GM18502 (cell line): Measurements from ENCODE around the gene NNAT.
"Not testable (repeated sequence)": the region's sequence is repeated elsewhere in the genome, so short reads cannot be mapped to it uniquely, and the experiment has no call there.

Source experiments
- ATAC-seq: cut with Tn5 transposase; IDR thresholded peaks from one replicate; pipeline ENCODE4 v1.9.1; 2021; ENCODE audit warnings: mild to moderate bottlenecking; ENCODE audit not compliant: unreplicated experiment, poor library complexity

The NNAT gene

DNA sequence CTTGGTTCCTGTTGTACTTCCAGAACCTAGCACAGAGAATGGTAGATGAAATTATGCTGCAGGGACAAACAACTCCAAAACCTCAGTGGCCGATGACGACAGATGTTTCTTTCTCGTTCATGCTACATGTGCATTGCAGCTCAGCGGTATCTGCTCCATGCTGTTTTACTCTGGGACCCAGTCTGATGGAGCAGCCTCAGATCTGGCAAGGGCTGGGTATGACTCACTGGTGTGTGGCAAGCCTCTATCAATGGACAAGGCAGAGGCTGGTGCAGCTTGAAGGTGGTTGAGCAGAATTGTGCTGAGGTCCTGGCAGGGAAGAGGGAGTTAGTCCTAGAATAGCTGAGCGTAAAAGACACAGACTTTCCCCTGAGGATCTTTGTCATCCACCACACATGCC is 17.0 kb downstream of the NNAT start:
- ATAC-seq: no peak

DNA sequence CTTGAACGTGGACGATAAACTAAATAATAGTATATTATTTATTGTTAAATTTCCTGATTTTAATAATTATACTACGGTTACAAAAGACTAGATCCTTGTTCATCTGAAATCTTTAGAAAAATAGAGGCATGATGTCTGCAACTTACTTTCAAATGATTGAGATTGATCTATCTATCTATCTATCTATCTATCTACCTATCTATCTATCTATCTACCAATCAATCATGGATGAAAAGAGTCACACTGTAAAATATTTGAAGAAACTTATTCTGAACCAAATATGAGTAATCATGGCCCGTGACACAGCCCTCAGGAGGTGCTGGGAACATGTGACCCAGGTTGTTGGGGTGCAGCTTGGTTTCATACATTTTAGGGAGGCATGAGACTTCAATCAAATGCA is 18.4 kb downstream of the NNAT start:
- ATAC-seq: no peak

DNA sequence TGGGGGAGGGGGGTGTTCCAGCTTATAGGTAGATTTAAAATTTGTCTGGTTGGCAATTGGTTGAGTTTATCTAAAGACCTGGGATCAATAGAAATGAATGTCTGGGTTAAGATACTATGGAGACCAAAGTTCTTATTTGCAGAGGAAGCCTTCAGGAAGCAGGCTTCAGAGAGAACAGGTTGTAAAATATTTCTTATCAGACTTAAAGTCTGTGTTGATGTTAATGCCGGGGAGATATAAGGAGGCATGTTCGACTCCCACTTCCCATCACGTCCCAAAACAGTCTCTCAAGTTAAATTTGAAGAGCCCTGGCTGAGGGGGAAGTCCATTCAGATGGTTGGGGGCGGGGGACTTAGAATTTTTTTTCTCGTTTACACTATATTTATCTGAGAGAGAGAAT is 19.0 kb downstream of the NNAT start:
- no peak for ATAC-seq

DNA sequence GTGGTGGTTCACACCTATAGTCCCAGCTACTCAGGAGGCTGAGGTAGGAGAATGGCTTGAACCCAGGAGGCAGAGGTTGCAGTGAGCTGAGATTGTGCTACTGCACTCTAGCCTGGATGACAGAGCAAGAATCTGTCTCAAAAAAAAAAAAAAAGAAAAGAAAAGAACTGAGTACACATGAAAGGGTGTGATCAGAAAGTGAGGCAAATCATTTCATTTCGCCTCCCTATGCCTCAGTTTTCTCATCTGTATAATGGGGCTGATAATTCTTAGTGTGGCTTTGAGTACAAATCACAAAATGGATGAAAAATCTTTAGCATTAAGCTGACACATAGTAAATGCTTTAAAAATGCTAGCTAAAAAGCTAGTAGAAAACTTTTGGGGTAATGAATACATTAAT is 19.8 kb downstream of the NNAT start:
- not testable (repeated sequence) for ATAC-seq

DNA sequence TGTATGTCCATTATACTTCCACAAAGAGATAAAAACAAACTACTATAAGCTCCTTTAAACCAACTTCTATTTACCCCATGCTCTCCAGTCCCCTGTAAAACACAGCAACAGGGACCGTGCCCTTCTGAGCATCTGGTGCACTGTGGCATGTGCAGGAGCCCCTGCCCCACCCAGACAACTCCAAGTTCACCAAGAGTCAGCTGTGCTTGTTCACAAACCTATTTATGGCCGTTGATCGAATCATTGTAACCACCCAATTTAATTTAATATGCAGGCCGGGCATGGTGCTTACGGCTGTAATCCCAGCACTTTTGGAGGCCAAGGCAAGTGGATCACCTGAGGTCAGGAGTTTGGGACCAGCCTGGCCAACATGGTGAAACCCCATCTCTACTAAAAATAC is 20.3 kb downstream of the NNAT start:
- ATAC-seq: no peak

DNA sequence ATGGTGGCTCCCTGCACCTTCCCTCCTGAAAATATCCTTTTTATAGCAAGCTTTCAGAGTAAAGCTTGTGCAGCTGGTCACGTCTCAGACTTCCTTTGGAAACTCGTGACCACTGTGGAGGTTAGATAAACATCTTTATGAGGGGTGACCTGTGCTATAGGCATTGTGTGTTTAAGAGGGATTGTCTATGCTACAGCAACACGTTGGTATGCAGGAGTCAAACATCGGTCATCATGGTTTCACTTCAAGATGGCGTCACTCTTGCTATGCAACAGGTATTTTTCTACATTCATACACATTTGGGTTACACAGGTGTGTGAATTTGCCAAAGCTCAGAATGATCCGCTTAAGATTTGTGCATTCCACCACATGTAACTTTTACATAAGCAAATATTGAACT is 21.2 kb downstream of the NNAT start:
- ATAC-seq: no peak

DNA sequence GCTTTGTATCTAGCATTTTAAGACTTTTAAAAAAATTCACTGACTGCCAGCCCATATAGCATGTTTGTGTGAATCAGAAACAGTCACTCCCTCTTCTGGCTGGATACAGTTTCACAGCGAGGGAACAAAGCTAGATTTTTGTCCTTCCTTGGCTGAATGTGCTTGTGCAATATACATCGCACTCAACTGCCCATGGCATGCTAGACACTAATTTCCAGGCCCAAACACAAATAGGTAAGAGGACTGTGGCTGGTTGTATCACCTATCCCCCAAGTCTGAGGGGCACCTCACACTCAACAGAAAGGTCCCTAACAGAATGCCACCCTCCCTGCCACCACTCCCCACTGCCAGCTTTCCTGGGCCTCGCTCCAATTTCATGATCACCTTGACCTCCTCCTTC is 22.8 kb downstream of the NNAT start:
- ATAC-seq: no peak

DNA sequence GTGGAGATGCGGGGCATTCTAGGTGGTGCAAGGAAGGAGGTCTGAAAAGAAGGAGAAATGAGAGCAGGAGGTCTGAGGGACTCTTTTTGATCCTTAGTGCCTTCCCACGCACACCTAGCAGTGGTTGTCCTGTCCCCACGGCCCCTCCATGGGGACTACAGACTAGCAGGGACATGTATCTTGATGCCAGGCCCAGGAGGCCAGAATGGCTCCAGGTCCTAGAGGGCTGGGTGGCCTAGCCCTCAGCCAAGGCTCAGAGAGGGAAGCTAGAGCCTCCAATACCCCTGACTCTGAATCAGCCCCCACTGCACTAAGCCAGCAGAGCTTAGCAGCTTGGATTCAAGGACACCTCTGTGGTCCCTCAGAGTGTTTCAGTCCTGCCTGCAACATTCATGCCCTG is 23.3 kb downstream of the NNAT start:
- ATAC-seq: no peak

DNA sequence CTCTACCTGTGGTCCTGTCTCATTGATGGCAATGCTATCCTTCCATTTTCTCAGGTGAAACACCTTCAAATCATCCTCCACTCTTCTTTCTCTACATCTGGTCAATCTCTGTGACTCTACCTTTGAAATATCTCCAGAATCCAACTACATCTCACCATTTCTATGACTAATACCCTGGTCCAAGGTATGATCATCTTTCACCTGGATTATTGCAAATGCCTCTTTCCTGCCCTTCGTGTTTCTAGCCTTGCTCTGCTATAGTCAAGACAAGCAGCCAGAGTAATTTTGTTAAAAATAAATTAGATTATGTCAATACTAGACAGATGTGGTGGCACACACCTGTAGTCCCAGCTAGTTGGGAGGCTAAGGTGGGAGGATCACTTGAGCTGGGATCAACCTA is 24.5 kb downstream of the NNAT start:
- ATAC-seq: no peak

DNA sequence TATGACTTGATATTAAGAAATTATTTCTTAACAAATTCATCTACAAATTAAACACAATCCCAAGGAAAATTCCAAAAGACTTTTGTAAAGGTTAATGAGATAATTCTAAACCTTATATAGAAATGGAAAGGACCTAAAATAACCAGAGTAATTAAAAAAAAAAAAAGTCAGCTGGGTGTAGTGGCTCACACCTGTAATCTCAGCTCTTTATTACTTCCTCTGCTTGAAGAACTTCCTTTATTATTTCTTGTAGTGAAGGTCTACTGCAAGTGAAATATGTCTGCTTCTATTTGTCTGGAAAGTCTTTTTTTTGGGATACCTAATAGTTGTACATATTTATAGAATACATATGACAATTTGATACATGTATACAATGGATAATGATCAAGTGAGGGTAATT is 26.9 kb downstream of the NNAT start:
- ATAC-seq: no peak

DNA sequence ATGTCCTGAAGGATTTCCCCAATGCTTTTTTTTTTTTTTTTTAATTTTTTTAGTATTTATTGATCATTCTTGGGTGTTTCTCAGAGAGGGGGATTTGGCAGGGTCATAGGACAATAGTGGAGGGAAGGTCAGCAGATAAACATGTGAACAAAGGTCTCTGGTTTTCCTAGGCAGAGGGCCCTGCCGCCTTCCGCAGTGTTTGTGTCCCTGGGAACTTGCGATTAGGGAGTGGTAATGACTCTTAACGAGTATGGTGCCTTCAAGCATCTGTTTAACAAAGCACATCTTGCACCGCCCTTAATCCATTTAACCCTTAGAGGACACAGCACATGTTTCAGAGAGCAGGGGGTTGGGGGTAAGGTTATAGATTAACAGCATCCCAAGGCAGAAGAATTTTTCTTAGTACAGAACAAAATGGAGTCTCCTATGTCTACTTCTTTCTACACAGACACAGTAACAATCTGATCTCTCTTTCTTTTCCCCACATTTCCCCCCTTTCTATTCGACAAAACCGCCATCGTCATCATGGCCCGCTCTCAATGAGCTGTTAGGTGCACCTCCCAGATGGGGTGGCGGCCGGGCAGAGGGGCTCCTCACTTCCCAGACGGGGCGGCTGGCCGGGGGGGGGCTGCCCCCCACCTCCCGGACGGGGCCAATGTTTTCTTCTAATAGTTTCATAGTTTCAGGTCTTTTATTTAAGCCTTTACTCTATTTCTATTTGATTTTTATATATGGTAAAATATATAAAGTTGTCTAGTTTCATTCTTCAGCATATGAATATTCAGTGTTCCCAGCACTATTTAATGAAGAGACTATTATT is 29.3 kb downstream of the NNAT start:
- not testable (repeated sequence) for ATAC-seq

DNA sequence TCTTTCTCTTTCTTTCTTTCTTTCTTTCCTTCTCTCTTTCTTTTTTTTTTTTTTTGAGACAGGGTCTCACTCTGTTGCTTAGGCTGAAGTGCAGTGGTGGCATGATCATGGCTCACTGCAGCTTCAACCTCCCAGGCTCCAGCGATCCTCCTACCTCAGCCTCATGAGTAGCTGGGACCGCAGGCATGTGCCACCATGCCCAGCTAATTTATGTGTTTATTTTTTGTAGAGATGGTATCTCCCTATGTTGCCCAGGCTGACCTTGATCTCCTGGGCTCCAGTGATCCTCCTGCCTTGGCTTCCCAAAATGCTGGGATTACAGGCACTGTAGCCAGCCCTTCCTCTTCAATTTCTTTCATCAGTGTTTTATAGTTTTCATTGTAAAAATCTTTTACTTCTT is 30.6 kb downstream of the NNAT start:
- not testable (repeated sequence) for ATAC-seq

DNA sequence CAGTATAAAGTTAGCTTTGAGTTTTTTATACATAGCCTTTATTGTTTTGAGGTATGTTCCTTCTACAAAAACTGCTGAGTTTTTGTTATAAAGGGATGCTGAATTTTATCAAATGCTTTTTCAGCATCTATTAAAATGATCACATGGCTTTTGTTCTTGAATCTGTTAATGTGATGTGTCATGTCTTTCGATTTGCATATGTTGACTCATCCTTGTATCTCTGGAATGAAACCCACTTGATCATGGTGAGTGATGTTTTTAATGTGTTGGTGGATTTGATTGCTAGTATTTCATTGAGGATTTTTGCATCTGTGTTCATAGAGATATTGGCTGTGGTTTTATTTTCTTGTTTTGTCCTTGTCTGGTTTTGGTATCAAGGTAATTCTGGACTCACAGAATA is 31.4 kb downstream of the NNAT start:
- no peak for ATAC-seq

DNA sequence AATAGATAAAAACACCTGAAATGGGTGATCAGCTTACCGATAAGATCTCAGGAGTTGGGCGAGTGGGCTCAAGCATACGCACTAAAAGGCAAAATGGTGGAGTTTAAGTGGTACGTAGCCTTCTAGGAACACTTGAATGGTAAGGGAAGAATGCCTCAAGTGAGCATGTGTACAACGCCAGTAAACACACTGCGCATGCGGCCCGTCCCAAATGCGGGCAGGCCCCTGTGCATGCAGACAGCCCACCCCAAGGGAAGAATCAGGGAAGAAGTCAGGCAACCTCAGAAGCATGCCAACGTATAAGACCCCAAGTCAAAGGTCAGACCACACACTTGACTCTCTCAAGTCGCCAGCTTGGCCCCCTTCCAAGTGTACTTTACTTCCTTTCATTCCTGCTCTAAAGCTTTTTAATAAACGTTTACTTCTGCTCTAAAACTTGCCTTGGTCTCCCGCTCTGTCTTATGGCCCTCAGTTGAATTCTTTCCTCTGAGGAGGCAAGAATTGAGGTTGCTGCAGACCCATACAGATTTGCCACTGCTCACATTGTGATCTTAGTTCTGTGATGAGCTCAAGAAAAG is 33.8 kb downstream of the NNAT start:
- ATAC-seq: not testable (repeated sequence)

DNA sequence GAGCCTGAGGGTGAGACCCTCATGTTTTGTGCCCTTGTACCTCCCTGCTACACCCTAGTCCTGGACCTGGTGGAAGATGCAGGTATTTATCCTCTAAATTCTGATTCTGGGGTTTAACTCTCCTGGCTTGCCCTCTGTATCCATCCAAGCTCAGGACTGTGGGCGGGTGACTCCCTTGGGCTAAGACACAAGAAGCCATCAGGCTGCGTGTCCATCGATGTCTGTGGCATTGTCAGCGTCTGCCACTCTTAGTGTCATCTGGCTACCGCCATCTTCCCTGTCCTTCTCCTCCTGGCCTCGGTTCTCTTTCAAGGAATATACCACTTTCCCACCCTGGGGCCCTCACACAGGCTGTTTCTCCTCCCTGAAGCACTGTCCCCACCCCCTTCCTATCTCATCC is 35.5 kb downstream of the NNAT start:
- no peak for ATAC-seq

DNA sequence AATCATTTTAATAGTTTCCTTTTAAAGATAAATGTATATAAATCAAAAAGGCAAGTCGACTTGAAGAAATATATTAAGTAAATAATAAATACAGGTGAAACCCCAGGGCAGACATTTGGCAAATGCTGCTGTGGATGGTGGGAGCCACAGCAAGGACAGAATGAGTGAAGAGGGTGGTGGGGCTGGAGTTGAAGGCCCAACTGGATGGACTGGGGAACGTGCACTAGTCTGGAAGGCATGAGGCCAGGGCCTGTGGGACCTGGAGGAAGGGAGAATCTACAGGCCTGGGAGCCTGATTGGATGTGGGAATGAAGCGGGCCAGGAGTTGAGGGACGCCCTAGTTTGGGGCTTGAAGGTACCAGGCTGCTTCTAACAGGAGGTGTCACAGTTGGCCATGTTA is 37.3 kb downstream of the NNAT start:
- ATAC-seq: no peak

DNA sequence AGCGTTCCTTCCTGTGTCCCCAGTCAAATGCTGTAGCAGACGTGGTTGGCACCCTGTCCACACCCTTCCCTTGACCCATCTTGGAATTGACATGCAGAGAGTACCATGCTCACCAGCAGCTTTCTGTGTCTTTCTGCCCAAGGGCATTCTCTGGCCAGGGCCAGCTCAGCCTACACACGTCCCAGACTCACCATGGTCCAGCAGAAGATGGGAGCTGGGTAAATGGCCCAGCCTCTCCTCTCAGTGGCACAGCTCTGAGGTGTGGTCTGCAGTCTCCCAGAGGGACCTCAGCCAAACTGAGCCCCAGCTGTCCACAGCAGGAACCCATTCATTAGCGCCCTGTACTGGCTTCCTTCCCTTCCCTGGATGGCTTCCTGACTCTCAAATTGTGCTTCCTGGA is 37.7 kb downstream of the NNAT start:
- no peak for ATAC-seq

DNA sequence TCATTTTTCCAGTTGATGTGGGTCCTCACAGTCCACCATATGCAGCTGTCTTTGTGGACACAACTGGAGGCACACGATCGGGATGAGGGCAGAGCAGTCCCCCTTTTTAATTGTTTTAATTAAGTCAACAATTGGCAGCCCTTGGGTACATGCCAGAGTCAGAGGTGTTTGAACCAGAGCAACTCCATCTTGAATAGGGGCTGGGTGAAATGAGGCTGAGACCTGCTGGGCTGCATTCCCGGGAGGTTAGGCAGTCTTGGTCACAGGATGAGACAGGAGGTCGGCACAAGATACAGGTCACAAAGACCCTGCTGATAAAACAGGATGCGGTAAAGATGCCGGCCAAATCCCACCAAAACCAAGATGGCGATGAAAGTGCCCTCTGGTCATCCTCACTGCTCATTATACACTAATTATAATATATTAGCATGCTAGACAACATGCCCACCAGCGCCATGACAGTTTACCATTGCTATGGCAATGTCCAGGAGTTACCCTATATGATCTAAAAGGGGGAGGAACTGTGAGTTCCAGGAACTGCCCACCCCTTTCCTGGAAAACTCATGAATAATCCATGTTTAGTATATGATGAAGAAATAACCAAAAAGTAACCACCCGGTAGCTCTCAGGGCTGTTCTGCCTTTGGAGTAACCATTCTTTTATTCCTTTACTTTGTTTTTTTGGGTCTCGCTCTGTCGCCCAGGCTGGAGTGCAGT is 38.4 kb downstream of the NNAT start:
- no peak for ATAC-seq

DNA sequence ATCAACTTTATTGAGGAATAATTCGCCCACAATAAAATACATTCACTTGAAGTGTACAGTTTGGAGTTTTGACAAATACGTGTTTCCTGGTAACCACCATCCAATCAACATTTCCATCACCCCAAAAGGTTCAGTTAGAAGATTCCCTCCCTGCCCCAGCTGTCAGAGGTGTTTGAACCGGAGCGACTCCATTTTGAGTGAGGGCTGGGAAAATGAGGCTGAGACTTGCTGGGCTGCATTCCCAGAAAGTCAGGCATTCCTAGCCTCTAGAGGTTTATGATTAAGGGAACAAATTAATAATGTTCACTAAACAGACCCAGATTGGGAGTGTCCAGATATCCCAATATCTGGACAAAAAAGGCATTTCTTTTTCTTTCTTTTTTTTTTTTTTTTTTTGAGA is 39.6 kb downstream of the NNAT start:
- no peak for ATAC-seq

DNA sequence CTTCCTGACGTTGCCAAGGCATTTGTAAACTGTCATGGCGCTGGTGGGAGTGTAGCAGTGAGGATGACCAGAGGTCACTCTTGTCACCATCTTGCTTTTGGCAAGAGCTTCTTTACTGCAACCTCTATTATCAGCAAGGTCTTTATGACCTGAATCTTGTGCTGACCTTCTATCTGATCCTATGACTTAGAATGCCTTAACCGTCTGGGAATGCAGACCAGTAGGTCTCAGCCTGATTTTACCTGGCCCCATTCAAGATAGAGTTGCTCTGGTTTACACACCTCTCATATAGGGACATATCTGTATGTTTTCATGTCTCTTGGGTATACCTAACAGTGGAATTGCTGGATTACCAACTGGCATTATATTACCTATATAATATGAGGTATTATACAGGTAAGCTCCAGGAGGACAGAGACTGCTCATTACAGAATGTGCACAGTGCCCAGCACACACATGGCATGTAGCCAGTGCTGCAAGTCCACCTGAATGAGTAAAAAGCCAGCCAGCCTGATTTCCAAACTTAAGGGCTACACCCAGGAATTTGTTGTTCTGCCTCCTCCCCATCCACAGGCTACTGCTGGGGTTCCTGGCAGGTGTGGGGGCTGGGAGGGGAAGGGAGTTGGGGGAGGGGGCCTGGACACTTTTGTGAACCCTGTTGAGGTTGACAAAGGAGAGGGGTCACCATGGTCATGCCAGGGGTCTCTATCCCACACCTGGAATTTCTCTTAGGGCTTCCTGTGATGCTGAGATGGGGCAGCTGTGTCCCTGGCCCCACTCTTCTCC is 41.8 kb downstream of the NNAT start:
- ATAC-seq: no peak

DNA sequence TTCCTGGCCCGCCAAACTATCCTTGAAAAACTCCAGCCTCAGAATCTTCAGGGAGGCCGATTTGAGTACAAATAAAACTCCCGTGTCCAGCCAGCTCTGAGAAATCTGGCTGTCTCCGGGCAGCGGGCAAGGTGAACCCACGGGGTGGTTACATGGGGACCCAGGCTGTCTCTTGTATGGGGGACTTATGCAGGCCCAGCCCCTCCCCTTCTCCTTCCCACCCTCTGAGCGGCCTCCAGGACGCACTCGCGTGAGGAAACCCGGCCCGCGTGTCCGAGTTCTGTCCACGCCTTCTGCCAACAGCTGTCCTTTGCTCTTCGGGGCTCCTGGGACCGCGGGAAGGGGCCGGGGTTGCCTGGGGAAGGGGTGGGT is 43.0 kb downstream of the NNAT start:
- no peak for ATAC-seq
